Adrenal gland (tissue), 12 donors: ENCODE measurements around the gene KIAA1958. TPM values are rescaled to one million over a fixed set of nuclear protein-coding genes. Genes with fewer than 3 reads are reported as not detected.

Source experiments
- DNase-seq, 7 donors: peaks; one replicate each; pipeline ENCODE4 v3.0.0-alpha.2; 2019 to 2020
- H3K27ac ChIP-seq, 5 donors: fragments of 200-600 bp; sonication (generic) in 4 of 5; 1 replicate in 3 of 5; 2 replicates in 2 of 5; pipeline versions ENCODE4 v1.5.1 to v1.8.0; 2016 to 2020; ENCODE audit warnings: mild to moderate bottlenecking in 1 of 5
- H3K27me3 ChIP-seq: fragments of 200-600 bp; 2 replicates; pipeline ENCODE4 v1.8.0; 2021
- H3K36me3 ChIP-seq, 2 donors: fragments of 200-600 bp; replicated peaks in 1 of 2; 1 replicate in 1 of 2; 2 replicates in 1 of 2; pipeline versions ENCODE4 v1.5.1 to v1.8.0; 2018 to 2022
- H3K4me1 ChIP-seq, 2 donors: fragments of 200-600 bp; replicated peaks in 1 of 2; 1 replicate in 1 of 2; 2 replicates in 1 of 2; pipeline versions ENCODE4 v1.5.1 to v1.8.0; 2018 to 2021
- H3K4me3 ChIP-seq, 4 donors: fragments of 200-600 bp; sonication (generic) in 3 of 4; one replicate each; pipeline ENCODE4 v1.5.1; 2016 to 2018
- H3K9me3 ChIP-seq, 3 donors: fragments of 200-600 bp; sonication (generic) in 1 of 3; replicated peaks in 1 of 3; 1 replicate in 2 of 3; 2 replicates in 1 of 3; pipeline versions ENCODE4 v1.5.1 to v1.8.0; 2016 to 2021
- POLR2A ChIP-seq, 2 donors: fragments of 450-650 bp; IDR thresholded peaks; one replicate each; pipeline ENCODE4 v1.6.1; 2017; ENCODE audit warnings: antibody characterized with exemption in 2 of 2, mild to moderate bottlenecking in 2 of 2, moderate library complexity in 1 of 2
- WGBS, 4 donors: extraction: QIAGEN DNeasy Blood & Tissue Kit in 2 of 4; methylation state at CpG; one replicate each; pipeline versions ENCODE4 v1.1.5 to v1.1.7; 2013 to 2017; 5-methylcytosine and 5-hydroxymethylcytosine counted together
- intact Hi-C, 2 donors: fragments of 100-400 bp; cut with DNase I; formaldehyde crosslinking; loops; one replicate each; pipeline versions ENCODE4 v1.14.1 to v1.15.0; 2022 to 2023
- polyA plus RNA-seq, 3 donors: library from polyadenylated mRNA; stranded (reverse); fragments of 200-250 nt in 2 of 3; fragments of 350-450 nt in 1 of 3; fragmentation: Illumina TruSeq in 1 of 3; extraction: RNeasy Lipid Tissue Mini Kit (QIAGEN cat#74804) in 1 of 3; gene quantifications; one replicate each; pipeline ENCODE4 v1.2.3, GENCODE V29; 2013 to 2014
- total RNA-seq, 9 donors: library from RNA; depleted of rRNA in 4 of 9; stranded (reverse); fragments of >200 nt in 4 of 9; fragments of 120-200 nt in 1 of 9; fragmentation: NEBNext Ultra II Directional in 1 of 9; extraction: Animal tissue kit (Norgen Biotek cat#: 25700) in 1 of 9; gene quantifications; one replicate each; pipeline versions ENCODE4 v1.1.0 to v1.2.4, GENCODE V29; 2013 to 2023
- TF ChIP-seq, protein P1 (sequence below), 6 experiments: fragments of 450-650 bp in 4 of 6; fragments of 200-600 bp in 2 of 6; sonication (generic) in 1 of 6; IDR thresholded peaks; 1 replicate in 5 of 6; 2 replicates in 1 of 6; pipeline versions ENCODE4 v1.5.1 to v1.8.0; 2016 to 2021; ENCODE audit warnings: antibody characterized with exemption in 6 of 6, mild to moderate bottlenecking in 2 of 6, moderate library complexity in 1 of 6
- donor health status: healthy with polysubstance abuse.
- donor health status: Bipolar disorder and iron deficiency.
- donor health status: DM: yes; HTN: yes; CAD: no.
- donor health status: DM: no; HTN: no; CAD: no.
- donor health status: DM: no; HTN: no; CAD: no.
- donor health status: DM: yes; HTN: yes; CAD: no.

KIAA1958 gene
- total and polyA plus RNA-seq, 12 donors = 3.5 to 67.2 (median 30.0) TPM

DNA sequence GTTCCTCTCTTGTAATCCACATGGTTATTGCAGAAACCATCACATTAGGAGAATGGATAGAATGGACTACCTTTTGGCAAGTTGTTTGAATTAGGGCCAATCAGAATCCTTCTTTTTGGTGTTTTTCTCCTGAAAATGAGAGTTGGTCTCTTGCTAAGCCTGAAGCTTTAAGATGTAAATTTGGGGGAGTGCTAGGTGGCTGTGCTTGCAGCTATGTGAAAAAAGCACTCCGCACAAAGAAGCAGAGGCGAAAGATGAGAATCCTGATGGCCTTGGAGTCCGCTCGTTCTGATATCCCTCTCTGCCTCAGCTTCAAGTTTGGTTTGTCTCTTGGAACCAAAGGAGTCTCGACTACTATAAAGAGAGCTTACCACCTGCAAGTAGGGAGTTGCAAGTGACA is 167.7 kb downstream of the KIAA1958 start:
- no peak overlapping the region for H3K4me3 ChIP-seq
- DNase-seq = no peak
- TF ChIP-seq POLR2A (IDR thresholded peaks at IDR 0.05) = no peak
- TF ChIP-seq, protein P1, sequence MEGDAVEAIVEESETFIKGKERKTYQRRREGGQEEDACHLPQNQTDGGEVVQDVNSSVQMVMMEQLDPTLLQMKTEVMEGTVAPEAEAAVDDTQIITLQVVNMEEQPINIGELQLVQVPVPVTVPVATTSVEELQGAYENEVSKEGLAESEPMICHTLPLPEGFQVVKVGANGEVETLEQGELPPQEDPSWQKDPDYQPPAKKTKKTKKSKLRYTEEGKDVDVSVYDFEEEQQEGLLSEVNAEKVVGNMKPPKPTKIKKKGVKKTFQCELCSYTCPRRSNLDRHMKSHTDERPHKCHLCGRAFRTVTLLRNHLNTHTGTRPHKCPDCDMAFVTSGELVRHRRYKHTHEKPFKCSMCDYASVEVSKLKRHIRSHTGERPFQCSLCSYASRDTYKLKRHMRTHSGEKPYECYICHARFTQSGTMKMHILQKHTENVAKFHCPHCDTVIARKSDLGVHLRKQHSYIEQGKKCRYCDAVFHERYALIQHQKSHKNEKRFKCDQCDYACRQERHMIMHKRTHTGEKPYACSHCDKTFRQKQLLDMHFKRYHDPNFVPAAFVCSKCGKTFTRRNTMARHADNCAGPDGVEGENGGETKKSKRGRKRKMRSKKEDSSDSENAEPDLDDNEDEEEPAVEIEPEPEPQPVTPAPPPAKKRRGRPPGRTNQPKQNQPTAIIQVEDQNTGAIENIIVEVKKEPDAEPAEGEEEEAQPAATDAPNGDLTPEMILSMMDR (IDR thresholded peaks at IDR 0.05) = no peak
- H3K27ac ChIP-seq = no peak overlapping the region
- 70 to 72% (median 72%) methylated on average over 5 of the region's 5 CpGs for WGBS, 4 donors
- no peaks in the 10 kb centered on the region for H3K4me1 ChIP-seq
- H3K36me3 ChIP-seq = peaks cover 0 to 1% of the 10 kb centered on the region in 2 donors
- no peaks in the 10 kb centered on the region for H3K27me3 ChIP-seq
- intact Hi-C loops = no loop called here
- H3K9me3 ChIP-seq = peaks cover 0 to 8% (median 3%) of the 10 kb centered on the region in 3 donors

GRCh38 chr9:112655668-112656067 is 169.0 kb downstream of the KIAA1958 start:
- Histone ChIP-seq H3K27me3 (no peaks in the 10 kb centered on the region), H3K9me3 (no peaks in the 10 kb centered on the region), H3K36me3 (peaks cover 0 to 6% of the 10 kb centered on the region in 2 donors), H3K4me3 (no peak overlapping the region), H3K4me1 (no peaks in the 10 kb centered on the region), H3K27ac (no peak overlapping the region)
- no peak for TF ChIP-seq POLR2A (IDR thresholded peaks at IDR 0.05)
- TF ChIP-seq, protein P1 (IDR thresholded peaks at IDR 0.05) = no peak
- WGBS, 4 donors = 62 to 73% (median 66%) methylated on average over 3 of the region's 3 CpGs
- no peak for DNase-seq
- intact Hi-C loops = no loop called here

- peaks cover 0 to 6% of the 10 kb centered on the region in 2 donors for H3K36me3 ChIP-seq
- DNase-seq = no peak
- H3K4me3 ChIP-seq = no peak overlapping the region
- TF ChIP-seq, protein P1 (IDR thresholded peaks at IDR 0.05) = no peak
- TF ChIP-seq POLR2A (IDR thresholded peaks at IDR 0.05) = no peak
- no peaks in the 10 kb centered on the region for H3K27me3 ChIP-seq
- no peak overlapping the region for H3K27ac ChIP-seq
- 94 to 97% (median 95%) methylated on average over 11 to 12 of the region's 12 CpGs for WGBS, 4 donors
- no peaks in the 10 kb centered on the region for H3K4me1 ChIP-seq
- intact Hi-C loops = no loop called here
- no peaks in the 10 kb centered on the region for H3K9me3 ChIP-seq
Measured at GRCh38 chr9:112659906-112660305, 173.3 kb downstream of the KIAA1958 start.

DNA sequence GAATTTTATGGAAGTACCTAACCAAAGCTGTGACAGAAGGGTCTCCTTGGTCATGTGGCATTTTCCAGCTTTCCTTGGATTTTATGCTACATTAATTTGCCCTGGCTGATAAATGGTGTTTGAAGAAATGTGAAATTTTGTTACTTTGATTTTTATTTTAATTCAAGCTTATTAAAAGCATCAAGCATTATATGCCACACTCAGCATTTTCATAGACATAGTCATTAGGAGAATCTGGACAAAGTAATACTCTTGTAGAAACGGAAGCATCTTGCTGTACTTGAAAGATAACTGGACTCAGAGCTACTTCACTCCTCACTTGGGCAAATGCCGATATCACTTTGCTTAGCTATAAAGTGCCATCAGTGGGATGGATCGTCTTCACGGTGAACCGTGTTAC is 177.1 kb downstream of the KIAA1958 start:
- intact Hi-C loops = no loop called here
- no peak for TF ChIP-seq POLR2A (IDR thresholded peaks at IDR 0.05)
- TF ChIP-seq, protein P1 (IDR thresholded peaks at IDR 0.05) = no peak
- DNase-seq = no peak
- Histone ChIP-seq H3K36me3 (peaks cover 0 to 6% of the 10 kb centered on the region in 2 donors), H3K9me3 (no peaks in the 10 kb centered on the region), H3K27ac (no peak overlapping the region), H3K27me3 (no peaks in the 10 kb centered on the region), H3K4me1 (no peaks in the 10 kb centered on the region), H3K4me3 (no peak overlapping the region)
- WGBS, 4 donors = 95 to 97% (median 96%) methylated on average over 5 of the region's 5 CpGs
